Activated CD4-positive, alpha-beta T cell treated with anti-CD3 and anti-CD28 coated beads for 24 hours (primary cell): ENCODE measurements around the gene MIXL1.
"Not testable (repeated sequence)": the region's sequence is repeated elsewhere in the genome, so short reads cannot be mapped to it uniquely, and the experiment has no call there.

Source experiments
- DNase-seq, 2 donors: peaks; one replicate each; pipeline ENCODE4 v3.0.0-alpha.2; 2020; ENCODE audit warnings: low read depth in 2 of 2

MIXL1 gene

DNA sequence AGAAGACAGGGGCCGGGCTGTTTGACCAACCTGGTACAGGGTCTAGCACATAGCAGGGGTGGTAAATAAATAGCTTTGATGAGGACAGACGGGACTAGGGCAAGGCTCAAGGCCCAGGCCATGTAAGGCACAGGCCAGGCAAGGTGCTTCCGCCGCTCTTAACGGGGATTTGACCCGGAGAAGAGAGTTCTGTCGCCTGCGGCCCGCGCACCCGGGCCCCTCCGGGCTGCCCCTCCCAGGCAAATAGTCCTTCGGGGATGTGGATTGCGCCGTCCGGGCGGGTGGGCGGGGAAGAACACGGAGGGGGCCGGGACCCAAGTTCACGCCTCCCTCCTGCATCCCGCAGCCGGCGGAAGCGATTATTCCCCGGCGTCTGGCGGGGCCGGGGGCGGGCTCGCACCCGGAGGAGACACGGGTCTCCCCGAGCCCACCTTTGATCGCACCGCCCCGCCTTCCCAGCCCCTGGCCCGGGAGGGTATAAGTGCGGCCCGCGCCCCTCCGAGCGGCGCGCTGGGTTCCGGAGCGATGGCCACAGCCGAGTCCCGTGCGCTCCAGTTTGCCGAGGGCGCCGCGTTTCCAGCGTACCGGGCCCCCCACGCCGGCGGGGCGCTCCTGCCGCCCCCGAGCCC lies at the start of gene MIXL1:
Gene MIXL1 (plus strand): TSS at position 508 of the 629 bp plus-strand sequence. CDS start 18 bp downstream, at position 526.
- no peak for DNase-seq

DNA sequence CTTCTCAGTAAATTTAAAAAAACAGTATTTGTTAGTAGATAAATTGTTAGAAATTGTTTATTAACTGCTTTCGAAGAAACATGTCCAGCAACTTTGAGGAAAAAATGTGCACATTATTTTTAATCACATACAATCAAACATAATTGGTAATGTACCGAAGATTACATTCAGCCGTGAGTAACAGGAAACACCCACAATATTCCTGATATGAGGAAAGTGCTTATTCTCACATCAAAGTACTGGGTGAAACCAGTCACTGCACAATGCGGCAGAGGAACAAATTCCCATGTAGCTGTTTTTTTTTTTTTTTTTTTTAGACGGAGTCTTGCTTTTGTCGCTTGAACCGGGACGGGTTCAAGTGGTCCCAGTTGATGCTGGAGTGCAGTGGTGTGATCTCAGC lies 46.6 kb upstream of the MIXL1 start:
- DNase-seq, result no peak

DNA sequence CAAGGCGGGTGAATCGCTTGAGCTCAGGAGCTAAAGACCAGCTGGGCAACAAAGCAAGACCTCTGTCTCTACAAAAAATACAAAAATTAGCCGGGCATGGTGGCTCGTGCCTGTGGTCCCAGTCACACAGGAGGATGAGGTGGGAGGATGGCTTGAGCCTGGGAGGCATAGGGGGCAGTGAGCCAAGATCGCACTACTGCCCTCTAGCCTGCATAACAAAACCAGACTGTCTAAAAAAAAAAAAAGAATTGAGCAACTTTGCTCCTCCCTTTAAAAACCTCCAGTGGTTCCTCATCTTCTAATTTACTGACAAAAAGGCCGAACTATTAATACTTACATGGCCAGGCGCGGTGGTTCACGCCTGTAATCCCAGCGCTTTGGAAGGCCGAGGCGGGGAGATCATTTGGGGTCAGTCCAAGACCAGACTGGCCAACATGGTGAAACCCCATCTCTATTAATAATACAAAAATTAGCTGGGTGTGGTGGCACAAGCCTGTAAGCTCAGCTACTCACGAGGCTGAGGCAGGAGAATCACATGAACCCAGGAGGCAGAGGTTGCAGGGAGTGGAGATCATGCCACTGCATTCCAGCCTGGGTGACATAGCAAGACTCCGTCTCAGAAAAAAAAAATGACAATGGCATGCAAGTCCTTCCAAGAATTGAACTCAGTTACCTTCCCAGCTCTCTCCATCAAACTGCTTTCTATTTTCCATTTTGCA lies 41.3 kb upstream of the MIXL1 start:
- DNase-seq, result no peak

DNA sequence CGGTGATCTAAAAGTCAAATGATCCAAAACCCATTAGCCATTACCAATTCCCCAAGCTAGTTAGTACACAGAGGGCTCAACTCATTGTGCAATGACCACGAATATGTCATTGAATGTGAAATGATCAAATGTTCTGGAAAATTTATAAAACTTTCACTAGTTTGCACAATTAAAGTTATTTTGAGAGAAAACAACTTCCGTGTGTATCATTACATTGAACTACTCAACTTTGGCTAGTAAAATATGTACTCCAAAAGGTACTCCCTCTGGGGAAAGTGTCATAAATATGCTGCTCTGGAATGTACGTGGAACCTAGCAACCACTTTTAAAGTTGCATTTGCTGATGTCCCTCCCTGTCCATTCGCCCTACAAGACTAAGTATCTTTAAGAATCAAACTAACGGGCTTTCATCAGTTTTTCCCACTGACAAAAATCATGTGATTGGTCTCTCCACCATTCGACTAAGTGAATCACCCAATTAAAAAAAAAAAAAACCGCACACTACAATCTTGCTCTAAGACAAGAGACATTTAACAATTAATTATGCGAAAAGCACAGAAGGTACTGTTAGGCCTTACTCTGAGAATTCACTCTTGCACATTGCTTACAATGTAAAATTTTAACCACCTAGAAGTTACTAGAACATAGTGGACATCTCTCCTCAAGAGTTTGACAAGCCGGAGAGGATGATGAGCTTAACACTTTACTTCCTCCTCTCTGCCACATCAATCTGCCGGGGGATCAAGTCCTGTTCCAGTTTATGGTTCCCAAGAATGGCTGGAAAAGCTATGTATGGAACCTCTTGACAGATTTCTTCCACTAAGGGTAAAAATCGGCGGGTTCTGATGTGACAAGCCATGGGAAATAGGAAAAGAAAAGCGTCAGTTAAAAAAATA lies 38.1 kb upstream of the MIXL1 start:
- no peak for DNase-seq

DNA sequence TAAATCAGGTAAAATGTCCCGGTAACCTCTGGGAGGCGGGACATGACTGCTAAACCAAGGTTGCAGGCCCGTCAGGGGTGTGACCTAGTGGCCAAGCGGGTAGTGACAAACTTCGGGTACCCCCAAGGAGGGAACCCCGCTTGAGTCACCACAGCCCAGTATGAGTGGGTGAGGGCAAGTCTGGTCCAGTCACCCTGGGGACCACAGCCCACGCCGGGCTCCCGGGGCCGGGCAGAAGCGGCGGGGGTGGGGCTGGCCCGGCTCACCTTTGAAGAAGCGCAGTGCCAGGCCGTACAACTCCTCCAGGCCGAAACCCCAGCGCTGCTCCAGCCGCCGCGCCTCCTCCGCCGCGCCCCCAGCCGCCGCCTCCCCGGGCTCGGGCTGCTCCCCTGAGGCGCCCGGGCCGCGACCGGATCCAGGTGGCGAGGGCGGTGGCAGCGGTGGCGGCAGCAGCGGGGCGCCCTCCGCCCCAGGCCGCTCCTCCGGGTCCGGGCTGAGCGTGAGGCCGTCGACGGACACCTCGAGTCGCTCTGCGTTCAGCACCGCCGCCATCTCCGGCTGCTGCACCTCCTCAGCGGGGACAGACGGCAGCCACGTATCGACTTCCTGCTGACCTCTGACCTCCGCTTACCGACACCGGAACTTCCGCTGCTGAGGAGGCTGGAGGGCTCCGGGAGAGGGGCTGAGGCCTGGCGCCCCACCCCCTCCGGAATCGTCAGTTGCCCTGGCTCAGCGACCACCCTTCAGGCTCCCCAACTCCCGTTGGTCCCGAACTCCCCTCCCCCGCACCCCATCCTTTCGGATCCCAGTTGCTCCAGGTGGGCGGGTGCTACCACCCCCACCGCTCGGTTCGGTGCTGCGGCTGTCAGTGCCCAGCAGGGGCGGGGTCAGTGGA lies 37.1 kb upstream of the MIXL1 start, which contains the start of gene ACBD3:
Gene ACBD3 (minus strand): TSS at position 618 of the 895 bp plus-strand sequence. CDS start 66 bp downstream, at position 552.
- peak; percentile 67 to 69 for DNase-seq

DNA sequence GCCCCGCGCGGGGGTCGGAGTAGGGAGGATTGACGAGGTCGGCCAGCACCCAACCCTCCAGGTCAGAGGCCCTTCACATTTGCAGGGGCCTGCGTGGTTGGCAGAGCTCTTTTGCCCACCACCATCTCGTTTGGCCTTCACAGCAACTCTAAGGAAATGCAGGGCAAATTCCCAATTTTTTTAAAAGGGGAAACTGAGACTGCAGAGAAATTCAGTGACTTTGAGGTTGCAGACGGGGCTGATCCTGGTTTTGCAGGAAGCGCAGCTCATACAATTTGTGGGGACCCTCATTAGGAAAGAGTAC lies 36.5 kb upstream of the MIXL1 start:
- DNase-seq, result no peak

DNA sequence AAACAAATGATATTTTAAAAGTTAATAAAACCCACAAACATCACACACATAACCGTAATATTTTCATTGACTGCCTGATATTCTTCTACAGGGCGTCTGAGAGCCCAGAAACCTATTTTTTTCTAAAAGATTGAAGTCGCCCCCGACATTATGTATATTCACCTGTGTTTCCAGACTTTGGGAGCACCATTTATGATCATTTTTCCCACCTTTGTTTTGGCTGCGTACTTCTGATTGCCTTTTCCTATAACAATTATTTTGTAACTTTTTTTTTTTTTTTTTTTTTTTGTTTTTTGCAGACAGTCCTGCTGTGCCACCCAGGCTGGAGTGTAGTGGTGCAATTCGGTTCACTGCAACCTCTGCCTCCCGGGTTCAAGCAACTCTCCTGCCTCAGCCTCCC lies 36.1 kb upstream of the MIXL1 start:
- DNase-seq, result no peak

DNA sequence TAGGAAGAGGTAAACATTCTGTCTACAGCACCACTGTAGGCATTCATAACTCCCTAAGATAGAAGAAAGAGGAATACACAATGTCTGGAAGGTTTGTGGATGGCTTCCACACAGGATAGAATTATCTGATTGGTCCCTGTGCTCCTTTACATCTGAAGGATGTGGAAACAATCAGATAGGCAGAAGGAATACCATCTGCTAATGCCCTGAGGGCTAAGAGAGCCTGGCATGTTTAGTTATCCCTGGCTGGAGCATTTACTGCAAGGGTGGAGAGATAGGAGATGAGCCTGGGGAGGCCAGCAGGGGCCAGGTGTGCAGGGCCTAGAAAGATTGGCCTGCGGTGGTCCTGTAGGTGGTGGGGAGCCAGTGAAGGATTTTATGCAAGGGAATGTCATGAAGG lies 28.3 kb upstream of the MIXL1 start:
- no peak for DNase-seq

DNA sequence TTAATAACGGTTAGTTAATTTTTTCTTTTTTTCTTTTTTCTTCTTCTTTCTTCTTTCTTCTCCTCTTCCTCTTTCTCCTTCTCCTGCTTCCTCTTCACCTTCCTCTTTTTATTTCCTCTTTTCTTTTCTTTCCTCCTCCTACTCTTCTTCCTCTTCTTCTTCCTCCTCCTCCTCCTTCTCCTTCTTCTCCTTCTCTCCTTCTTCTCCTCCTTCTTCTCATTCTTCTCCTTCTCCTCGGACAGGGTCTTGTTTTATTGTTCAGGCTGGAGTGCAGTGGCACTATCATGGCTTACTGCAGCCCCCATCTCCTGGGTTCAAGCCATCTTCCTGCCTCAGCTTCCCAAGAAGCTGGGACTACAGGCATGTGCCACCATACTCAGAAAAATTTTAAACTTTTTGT lies 23.5 kb upstream of the MIXL1 start:
- no peak for DNase-seq

DNA sequence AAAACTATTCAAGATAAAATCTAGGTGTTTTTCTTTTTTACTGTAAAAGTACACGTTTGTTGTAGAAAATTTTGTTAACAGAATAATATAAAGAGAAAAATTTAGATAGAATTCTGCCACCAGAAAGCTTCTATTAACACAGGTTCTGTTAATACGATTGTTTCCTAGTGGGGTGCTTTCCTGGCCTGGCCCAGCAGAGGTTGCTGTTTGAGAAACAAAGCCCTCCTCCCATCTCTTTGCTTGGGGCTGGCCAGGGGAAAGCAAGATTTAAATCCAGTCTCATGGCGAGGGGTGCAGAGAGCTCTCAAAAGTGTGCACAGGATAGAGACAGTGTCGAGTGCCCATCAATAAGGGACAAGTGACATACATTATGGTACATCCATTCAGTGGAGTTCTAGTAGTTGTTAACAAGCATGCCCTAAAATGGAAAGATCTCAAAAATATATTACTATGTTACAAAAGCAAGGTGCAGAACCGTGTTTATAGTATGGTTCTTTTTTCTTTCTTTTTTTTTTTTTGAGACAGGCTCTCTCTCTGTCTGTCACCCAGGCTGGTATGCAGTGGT lies 22.4 kb upstream of the MIXL1 start:
- DNase-seq, result no peak

DNA sequence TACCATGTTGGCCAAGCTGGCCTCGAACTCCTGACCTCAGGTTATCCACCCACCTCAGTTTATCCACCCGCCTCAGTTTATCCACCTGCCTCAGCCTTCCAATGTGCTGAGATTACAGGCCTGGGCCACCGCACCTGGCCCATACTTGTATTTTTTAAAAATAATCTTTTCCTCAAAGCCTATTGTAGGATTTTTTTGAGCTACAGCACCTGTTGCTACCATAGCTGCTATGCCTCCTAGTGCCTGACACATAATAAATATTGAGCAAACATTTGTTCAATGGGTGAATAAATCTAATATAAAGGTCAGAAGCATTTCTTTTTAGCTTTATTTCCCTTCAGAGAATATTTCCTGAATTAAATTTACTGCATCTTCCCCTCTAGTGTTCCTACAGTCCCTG lies 21.2 kb upstream of the MIXL1 start:
- no peak for DNase-seq

DNA sequence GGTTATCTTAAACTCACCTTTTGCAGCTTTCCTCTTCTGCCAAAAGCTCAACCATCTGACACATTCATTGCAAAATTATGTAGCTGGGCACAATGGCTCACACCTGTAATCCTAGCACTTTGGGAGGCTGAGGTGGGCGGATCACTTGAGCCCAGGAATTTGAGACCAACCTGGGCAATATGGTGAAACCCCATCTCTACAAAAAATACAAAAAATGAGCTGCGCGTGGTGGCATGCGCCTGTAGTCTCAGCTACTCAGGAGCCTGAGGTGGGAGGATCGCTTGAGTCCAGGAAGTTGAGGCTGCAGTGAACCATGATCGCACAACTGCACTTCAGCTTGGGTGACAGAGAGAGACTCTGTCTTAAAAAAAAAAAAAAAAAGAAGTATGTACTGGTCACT lies 20.8 kb upstream of the MIXL1 start:
- DNase-seq, result not testable (repeated sequence)

DNA sequence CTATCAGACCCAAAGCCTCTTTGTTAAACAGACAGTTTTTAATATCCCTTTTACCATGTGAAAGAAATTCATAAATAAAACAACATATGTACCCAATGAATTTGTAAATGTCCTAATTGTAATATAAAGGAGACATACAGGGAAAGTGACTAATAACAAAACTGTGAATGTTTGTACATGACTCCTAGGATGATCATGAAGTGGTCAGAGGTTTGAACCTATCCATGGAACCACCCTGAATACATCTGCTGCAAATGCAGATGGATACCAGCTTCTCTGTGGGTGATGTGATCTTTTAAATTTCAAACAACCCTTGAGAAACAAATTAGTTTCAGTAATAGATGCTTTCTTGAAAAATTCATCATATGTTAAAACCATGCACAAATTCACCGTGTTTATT lies 20.2 kb upstream of the MIXL1 start:
- DNase-seq, result no peak

DNA sequence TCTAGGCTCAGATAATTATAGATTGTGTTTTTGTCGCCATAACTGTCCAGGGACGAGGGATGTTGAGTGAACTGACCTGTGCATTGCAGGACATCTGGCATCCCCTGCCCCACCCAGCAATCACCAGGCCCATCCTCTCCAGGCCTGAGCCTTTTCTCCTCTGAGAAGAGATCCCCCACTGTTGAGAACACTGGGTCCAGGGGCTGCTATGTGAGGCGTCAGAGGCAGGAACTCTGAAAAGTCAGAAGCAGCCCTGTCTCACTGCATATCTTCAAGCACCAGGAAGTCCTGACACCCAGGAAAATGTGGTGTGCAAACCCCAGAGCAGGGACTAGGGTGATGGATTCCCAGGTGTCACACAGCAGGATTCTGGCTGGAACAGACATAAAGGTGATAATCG lies 19.8 kb upstream of the MIXL1 start:
- no peak for DNase-seq

DNA sequence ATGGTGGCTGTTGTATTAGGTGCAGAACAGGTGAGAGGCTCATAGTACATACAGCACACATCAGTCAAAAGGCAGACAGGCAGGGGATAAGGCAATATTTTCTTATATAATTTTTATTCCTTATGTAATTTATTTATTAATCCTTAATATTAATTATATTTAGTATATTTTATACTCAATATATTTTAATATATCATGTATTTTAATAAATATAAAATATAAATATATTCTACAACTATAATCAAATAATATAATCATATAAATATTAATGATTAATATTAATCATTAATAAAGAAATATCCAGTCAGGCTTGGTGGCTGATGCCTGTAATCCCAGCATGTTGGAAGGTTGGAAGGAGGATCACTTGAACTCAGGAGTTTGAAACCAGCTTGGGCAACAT lies 19.3 kb upstream of the MIXL1 start:
- DNase-seq, result no peak

DNA sequence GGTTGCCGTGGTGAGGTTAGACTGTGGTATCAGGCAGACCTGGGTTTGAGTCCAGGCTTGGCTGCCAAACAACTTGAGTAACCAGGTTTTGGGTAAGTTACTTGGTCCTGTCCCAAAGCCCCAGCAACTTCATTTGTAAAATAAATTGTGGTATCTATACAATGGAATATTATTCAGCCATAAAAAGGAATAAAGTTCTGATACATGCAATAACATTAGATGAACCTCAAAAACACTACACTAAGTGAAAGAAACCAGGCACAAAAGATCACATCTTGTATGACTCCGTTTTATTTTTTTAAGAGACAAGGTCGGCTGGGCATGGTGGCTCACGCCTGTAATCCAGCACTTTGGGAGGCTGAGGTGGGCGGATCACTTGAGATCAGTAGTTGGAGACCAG lies 16.4 kb upstream of the MIXL1 start:
- DNase-seq, result no peak

DNA sequence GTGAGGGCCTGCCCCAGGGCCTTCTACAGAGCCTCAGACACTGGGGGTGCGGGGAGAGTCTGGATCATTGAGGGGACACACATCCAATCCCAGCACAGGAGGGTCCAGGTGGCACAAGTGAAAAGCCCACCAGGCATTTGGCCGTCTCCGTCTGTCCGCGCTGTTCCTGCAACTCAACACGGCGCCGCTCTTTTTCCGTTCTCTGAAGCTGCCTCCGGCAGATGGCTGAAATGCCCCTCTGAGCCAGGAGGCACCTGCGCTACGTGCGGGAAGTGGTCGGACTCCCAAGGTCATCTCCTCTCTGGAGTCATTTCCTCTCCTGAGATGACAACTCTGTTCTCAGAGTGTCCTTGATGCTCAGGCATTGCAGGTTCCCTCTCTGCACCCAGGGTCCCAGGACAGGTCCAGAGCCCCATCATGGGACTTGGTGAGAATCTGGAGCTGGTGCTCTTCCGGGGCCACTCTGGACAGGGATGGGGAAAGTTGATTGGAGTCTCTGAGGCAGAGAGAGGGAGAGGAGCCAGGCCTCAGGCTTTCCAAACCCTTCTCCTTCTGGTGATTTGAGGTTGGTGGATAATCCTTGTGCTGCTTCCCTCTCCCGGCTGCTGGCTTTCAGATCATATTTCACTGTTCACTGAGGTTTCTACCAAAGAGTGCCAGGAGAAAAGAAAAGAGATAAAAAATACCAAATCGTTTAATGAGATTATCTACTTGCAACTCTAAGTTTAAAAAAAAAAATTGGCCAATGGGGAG lies 14.0 kb upstream of the MIXL1 start:
- DNase-seq, result no peak

DNA sequence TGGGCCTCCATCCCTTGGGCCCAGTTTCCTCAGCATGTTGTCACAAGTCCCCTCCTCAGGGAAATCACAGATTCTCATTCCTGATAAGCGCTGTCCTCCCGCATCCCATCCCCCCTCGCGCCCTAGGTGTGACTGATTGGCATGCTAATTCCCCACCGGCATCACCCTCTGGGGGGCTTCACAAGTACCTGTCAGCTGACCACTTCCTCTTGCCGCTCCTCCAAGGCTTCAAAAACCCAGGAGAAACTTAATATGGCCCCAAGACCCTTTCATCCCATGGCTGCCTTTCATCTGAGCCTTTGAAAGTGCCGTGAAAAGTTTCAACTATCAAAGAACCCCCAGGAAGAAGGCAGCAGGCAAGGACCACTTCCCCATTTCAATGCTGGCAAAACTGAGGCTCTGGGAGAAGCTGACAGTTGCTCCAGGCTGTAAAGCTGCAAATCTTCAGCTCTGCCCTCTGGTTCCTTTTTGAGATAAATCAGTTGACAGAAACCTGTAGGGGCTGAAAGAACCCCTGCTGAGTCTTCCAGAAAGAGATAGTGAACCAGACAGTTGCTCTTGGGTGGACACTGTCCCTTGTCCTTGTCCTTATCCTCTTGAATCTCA lies 12.8 kb upstream of the MIXL1 start:
- DNase-seq, result no peak

DNA sequence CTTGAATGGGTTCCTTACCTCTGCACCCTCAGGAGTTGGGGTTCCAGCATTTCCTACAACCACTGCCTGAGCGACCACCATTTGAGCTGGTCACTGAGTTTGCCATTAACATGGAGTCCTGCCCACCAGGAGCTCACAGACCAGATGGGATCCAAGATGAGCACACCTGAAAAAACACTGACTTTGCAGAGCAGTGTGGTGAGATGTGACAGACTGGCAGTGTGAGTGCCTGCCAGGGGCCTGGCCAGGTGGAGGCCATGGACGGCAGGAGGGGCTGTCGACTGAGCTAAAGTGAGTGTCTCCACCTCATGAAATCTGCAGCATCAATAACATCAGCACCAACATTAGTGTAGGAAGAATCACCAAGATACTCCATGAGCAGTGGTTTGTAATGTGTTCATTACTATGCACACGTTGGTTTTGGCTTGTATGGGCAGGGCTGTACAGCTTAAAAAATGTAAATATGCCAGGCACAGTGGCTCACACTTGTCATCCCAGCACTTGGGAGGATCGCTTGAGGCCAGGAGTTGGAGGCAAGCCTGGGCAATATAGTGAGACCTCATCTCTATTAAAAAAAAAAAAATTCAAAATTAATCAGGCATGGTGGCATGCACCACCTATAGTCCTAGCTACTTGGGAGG lies 12.2 kb upstream of the MIXL1 start:
- DNase-seq, result no peak

DNA sequence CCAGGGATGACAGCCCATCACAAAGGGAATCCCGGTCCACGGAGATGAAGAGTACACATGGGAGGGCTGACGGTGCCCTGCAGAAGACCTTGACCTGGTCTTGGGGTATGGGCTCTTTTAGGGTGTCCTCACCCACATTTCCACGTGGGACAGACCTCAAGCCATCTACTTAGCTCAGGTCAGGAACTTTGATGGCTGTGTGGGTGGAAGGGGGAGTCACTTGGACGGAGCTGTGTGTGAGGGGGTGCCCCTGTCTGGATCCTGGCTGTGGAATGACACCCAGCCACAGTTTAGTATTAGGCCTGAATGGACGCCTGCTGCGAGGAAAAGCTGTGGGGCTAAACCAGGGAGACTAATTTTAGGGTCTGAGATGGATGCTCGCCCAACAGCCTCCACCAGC lies 10.9 kb upstream of the MIXL1 start:
- no peak for DNase-seq
